Measurements from ENCODE around the gene TMEM132D. TPM values are rescaled to one million over a fixed set of nuclear protein-coding genes. Genes with fewer than 3 reads are reported as not detected.

Gene TMEM132D
- total and polyA plus RNA-seq, 2 donors (not counting 3 experiments of a cell fraction or from before 2014, with no cell fraction given) = not detected

DNA sequence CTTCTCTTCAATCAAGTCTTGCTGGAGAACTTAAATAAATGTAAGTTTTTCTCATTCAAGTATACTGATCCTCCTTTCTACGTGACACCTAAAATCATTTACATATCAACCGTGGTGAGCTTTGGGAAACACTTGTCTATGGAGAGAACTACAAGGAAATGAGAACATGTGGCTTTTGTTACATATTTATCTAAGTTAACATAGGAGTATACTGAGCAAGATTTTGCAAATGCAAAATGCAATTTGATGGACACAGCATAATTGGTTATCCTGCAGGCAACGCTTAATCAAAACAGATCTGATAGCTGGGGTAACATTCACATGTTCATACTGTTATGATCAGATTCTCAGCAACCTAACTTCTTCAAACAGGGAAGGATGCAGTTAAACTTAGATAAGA is 376.3 kb downstream of the TMEM132D start:
- intact Hi-C loops (cut with micrococcal nuclease) (no loop called here), dilution Hi-C loops (cut with MboI; ENCODE audit: extremely low pct_ligation_motif_present, low sequenced_read_pairs) (no loop called here)
- H3K9me3 ChIP-seq (replicated peaks; ENCODE audit: control insufficient read depth, insufficient read depth, low read length) = peaks cover 6% of the 10 kb centered on the region
- no TSS peak for BruUV-seq (replicated peaks)
- POLR2A ChIA-PET = no interaction called here
- H3K9ac ChIP-seq (replicated peaks; ENCODE audit: extremely low read depth, insufficient read depth, low read length) = no peak overlapping the region
- no peaks in the 10 kb centered on the region for H3K9me1 ChIP-seq (replicated peaks; ENCODE audit: control insufficient read depth, extremely low read depth, insufficient read depth, low read length)
- H3K27me3 ChIP-seq (ENCODE audit: control insufficient read depth in 2 of 2, insufficient read depth in 2 of 2, low read length in 2 of 2) = no peaks in the 10 kb centered on the region
- no peaks in the 10 kb centered on the region for H3K36me3 ChIP-seq (ENCODE audit: control insufficient read depth in 2 of 2, extremely low read depth in 1 of 2, insufficient read depth in 2 of 2, low read length in 2 of 2)
- H3K4me1 ChIP-seq (ENCODE audit: control insufficient read depth, extremely low read depth, insufficient read depth, low read length) = no peaks in the 10 kb centered on the region
- no peaks in the 10 kb centered on the region for H4K20me1 ChIP-seq (replicated peaks; ENCODE audit: control insufficient read depth, extremely low read depth, insufficient read depth, low read length)
- FAIRE-seq (no peak), DNase-seq (ENCODE audit: low read depth, low spot score) (no peak)
- no peak overlapping the region for H3K4me2 ChIP-seq (ENCODE audit: insufficient read depth, low read length)
- H3K27ac ChIP-seq (ENCODE audit: insufficient read depth, low read depth, low read length) = no peak overlapping the region
- no peaks in the 10 kb centered on the region for H3K79me2 ChIP-seq (ENCODE audit: control insufficient read depth, insufficient read depth, low read length)
- no peak overlapping the region for H3K4me3 ChIP-seq (replicated peaks in 1 of 3; ENCODE audit: insufficient read depth in 1 of 3, low read depth in 1 of 3, low read length in 3 of 3)
- H2AFZ ChIP-seq (ENCODE audit: low read depth, low read length) = no peak overlapping the region
- CTCF ChIA-PET = no interaction called here
- TF ChIP-seq EZH2 (IDR thresholded peaks at IDR 0.05; ENCODE audit: borderline replicate concordance, low read depth, low read length, severe bottlenecking) = no peak
- TF ChIP-seq JUN (IDR thresholded peaks at IDR 0.05; ENCODE audit: borderline replicate concordance, insufficient read depth, insufficient read length, low read depth) = no peak
- TF ChIP-seq FOS (IDR thresholded peaks at IDR 0.05; ENCODE audit: borderline replicate concordance, insufficient read depth, low read length) = no peak

GRCh38 chr12:129523621-129524020 is 380.2 kb downstream of the TMEM132D start:
- H3K79me2 ChIP-seq (ENCODE audit: control insufficient read depth, insufficient read depth, low read length) = no peaks in the 10 kb centered on the region
- H4K20me1 ChIP-seq (replicated peaks; ENCODE audit: control insufficient read depth, extremely low read depth, insufficient read depth, low read length) = no peaks in the 10 kb centered on the region
- peaks cover 9% of the 10 kb centered on the region for H3K9me3 ChIP-seq (replicated peaks; ENCODE audit: control insufficient read depth, insufficient read depth, low read length)
- no peaks in the 10 kb centered on the region for H3K4me1 ChIP-seq (ENCODE audit: control insufficient read depth, extremely low read depth, insufficient read depth, low read length)
- no peak overlapping the region for H3K4me3 ChIP-seq (replicated peaks in 1 of 3; ENCODE audit: insufficient read depth in 1 of 3, low read depth in 1 of 3, low read length in 3 of 3)
- FAIRE-seq (no peak), DNase-seq (ENCODE audit: low read depth, low spot score) (no peak)
- no peak overlapping the region for H3K27ac ChIP-seq (ENCODE audit: insufficient read depth, low read depth, low read length)
- no peaks in the 10 kb centered on the region for H3K27me3 ChIP-seq (ENCODE audit: control insufficient read depth in 2 of 2, insufficient read depth in 2 of 2, low read length in 2 of 2)
- no peaks in the 10 kb centered on the region for H3K36me3 ChIP-seq (ENCODE audit: control insufficient read depth in 2 of 2, extremely low read depth in 1 of 2, insufficient read depth in 2 of 2, low read length in 2 of 2)
- H3K9ac ChIP-seq (replicated peaks; ENCODE audit: extremely low read depth, insufficient read depth, low read length) = no peak overlapping the region
- BruUV-seq (replicated peaks) = no TSS peak
- POLR2A ChIA-PET = no interaction called here
- no peak overlapping the region for H3K4me2 ChIP-seq (ENCODE audit: insufficient read depth, low read length)
- no peak for TF ChIP-seq CTCF (IDR thresholded peaks at IDR 0.05; ENCODE audit: extremely low read depth in 1 of 2, insufficient read depth in 1 of 2, low read depth in 1 of 2, low read length in 2 of 2)
- TF ChIP-seq GATA2 (IDR thresholded peaks at IDR 0.05; ENCODE audit: insufficient read depth, insufficient read length, low read depth, low read length) = no peak
- no peak for TF ChIP-seq EZH2 (IDR thresholded peaks at IDR 0.05; ENCODE audit: borderline replicate concordance, low read depth, low read length, severe bottlenecking)
- dilution Hi-C loops (cut with MboI; ENCODE audit: extremely low pct_ligation_motif_present, low sequenced_read_pairs) = no loop called here
- no peaks in the 10 kb centered on the region for H3K9me1 ChIP-seq (replicated peaks; ENCODE audit: control insufficient read depth, extremely low read depth, insufficient read depth, low read length)
- H2AFZ ChIP-seq (ENCODE audit: low read depth, low read length) = no peak overlapping the region
- intact Hi-C loops (cut with micrococcal nuclease) = no loop called here
- CTCF ChIA-PET = no interaction called here
